Measurements from ENCODE around the gene SERPINB10. TPM values are rescaled to one million over a fixed set of nuclear protein-coding genes. Genes with fewer than 3 reads are reported as not detected.
"Not testable (repeated sequence)": the region's sequence is repeated elsewhere in the genome, so short reads cannot be mapped to it uniquely, and the experiment has no call there.

Gene SERPINB10
- total RNA-seq, 1 donor from 2014 or later, result not detected

- intact Hi-C loops (cut with micrococcal nuclease), result not testable (repeated sequence)
Measured at GRCh38 chr18:63940543-63941050, 32.8 kb downstream of the SERPINB10 start.

GRCh38 chr18:63947051-63947790, 39.5 kb downstream of the SERPINB10 start:
- intact Hi-C loops (cut with micrococcal nuclease), result no loop called here

- intact Hi-C loops (cut with micrococcal nuclease), result loop anchor here (2.0 kb wide), 1 partner anchor 22 kb away; the partner anchor contains the start of gene SERPINB8
Measured at GRCh38 chr18:63949068-63949737, 41.4 kb downstream of the SERPINB10 start, which contains the start of gene HMSD. HMSD (plus strand) TSS chr18:63949301; CDS start chr18:63953456, 4,155 bp downstream.

GRCh38 chr18:63951302-63951705, 43.5 kb downstream of the SERPINB10 start:
- intact Hi-C loops (cut with micrococcal nuclease), result no loop called here

- intact Hi-C loops (cut with micrococcal nuclease), result no loop called here
Measured at GRCh38 chr18:63953811-63954210, 46.1 kb downstream of the SERPINB10 start.

- intact Hi-C loops (cut with micrococcal nuclease), result no loop called here
Measured at GRCh38 chr18:63956755-63957154, 49.0 kb downstream of the SERPINB10 start.

GRCh38 chr18:63960891-63961290, 53.1 kb downstream of the SERPINB10 start:
- intact Hi-C loops (cut with micrococcal nuclease), result no loop called here

GRCh38 chr18:63961435-63961980, 53.8 kb downstream of the SERPINB10 start:
- intact Hi-C loops (cut with micrococcal nuclease), result no loop called here

- intact Hi-C loops (cut with micrococcal nuclease), result no loop called here
Measured at GRCh38 chr18:63962137-63962536, 54.4 kb downstream of the SERPINB10 start.

- intact Hi-C loops (cut with micrococcal nuclease), result loop anchor here (1.0 kb wide), 2 partner anchors 16 to 31 kb away; no protein-coding TSS in a partner anchor
Measured at GRCh38 chr18:63963615-63964256, 56.0 kb downstream of the SERPINB10 start.

- intact Hi-C loops (cut with micrococcal nuclease), result no loop called here
Measured at GRCh38 chr18:63964908-63965307, 57.1 kb downstream of the SERPINB10 start.

GRCh38 chr18:63965716-63966330, 58.1 kb downstream of the SERPINB10 start:
- intact Hi-C loops (cut with micrococcal nuclease), result no loop called here

- intact Hi-C loops (cut with micrococcal nuclease), result loop anchor here (1.0 to 5.0 kb wide), 4 partner anchors 9 to 893 kb away; partner anchors contain the start of gene HMSD
Measured at GRCh38 chr18:63969942-63970808, 62.4 kb downstream of the SERPINB10 start, which contains the start of gene SERPINB8. SERPINB8 (plus strand) TSS chr18:63970081; CDS start chr18:63978309, 8,228 bp downstream.

GRCh38 chr18:63970809-63971205, 63.0 kb downstream of the SERPINB10 start:
- intact Hi-C loops (cut with micrococcal nuclease), result loop anchor here (1.0 to 5.0 kb wide), 4 partner anchors 8 to 894 kb away; partner anchors contain the start of gene HMSD

- intact Hi-C loops (cut with micrococcal nuclease), result loop anchor here (2.0 to 5.0 kb wide), 3 partner anchors 23 to 894 kb away; partner anchors contain the start of gene HMSD
Measured at GRCh38 chr18:63971320-63972001, 63.7 kb downstream of the SERPINB10 start.

GRCh38 chr18:63972002-63972376, 64.2 kb downstream of the SERPINB10 start:
- intact Hi-C loops (cut with micrococcal nuclease), result loop anchor here (5.0 kb wide), 2 partner anchors 35 to 895 kb away; no protein-coding TSS in a partner anchor

- intact Hi-C loops (cut with micrococcal nuclease), result loop anchor here (5.0 kb wide), 2 partner anchors 38 to 898 kb away; no protein-coding TSS in a partner anchor
Measured at GRCh38 chr18:63974991-63975390, 67.2 kb downstream of the SERPINB10 start.

- intact Hi-C loops (cut with micrococcal nuclease), result no loop called here
Measured at GRCh38 chr18:63975628-63976027, 67.9 kb downstream of the SERPINB10 start.

- intact Hi-C loops (cut with micrococcal nuclease), result no loop called here
Measured at GRCh38 chr18:63977040-63977439, 69.3 kb downstream of the SERPINB10 start.
